GM18909 (cell line): ENCODE results near the gene SELENOS.

Experiments
- ATAC-seq: cut with Tn5 transposase; IDR thresholded peaks from one replicate; pipeline ENCODE4 v1.9.1; 2021; ENCODE audit warnings: mild to moderate bottlenecking; ENCODE audit not compliant: unreplicated experiment, poor library complexity

Gene SELENOS

DNA sequence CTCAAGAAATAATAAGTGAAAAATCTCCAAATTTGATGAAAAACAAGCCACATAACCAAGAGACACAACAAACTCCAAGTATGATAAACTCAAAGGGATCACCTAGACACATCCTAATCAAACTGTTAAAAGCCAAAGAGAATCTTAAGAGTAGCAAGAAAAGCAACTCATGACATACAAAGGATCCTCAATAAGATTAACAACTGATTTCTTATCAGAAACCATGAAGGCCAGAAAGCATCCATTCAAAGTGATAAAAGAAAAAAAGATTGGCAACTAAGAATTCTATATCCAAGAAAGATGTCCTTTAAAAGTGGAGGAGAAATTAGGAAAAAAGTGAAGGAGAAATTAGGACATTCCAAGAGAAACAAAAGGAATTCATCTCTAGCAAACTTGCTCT lies 49.0 kb downstream of the SELENOS start:
- no peak for ATAC-seq

- ATAC-seq = no peak
Measured at GRCh38 chr15:101225658-101226057, 51.6 kb downstream of the SELENOS start.
